CD14-positive monocyte (primary cell): ENCODE data around the gene PIK3AP1. TPM values are rescaled to one million over a fixed set of nuclear protein-coding genes. Genes with fewer than 3 reads are reported as not detected.

Experiments used
- polyA plus RNA-seq, 3 donors: library from polyadenylated mRNA; depleted of rRNA in 1 of 3; unstranded in 2 of 3; stranded (reverse) in 1 of 3; fragments of 300-500 nt in 2 of 3; fragments of >200 nt in 1 of 3; fragmentation: Illumina TruSeq in 2 of 3; gene quantifications; 1 replicate in 2 of 3; 2 replicates in 1 of 3; pipeline ENCODE4 v1.2.3, GENCODE V29; 2012 to 2021
- small RNA-seq: library from RNA; depleted of rRNA; stranded (forward); fragments of <200 nt; gene quantifications from one replicate; pipeline ENCODE3, GENCODE V24; 2012; ENCODE audit warnings: low read depth; ENCODE audit not compliant: insufficient read length

The PIK3AP1 gene
- polyA plus RNA-seq, 3 donors = 95.5 to 157 (median 112) TPM

Small RNA genes within 50 kb of the gene (small RNA-seq; reads per million reads assigned to genes)
- not detected for gene RNA5SP324
- gene RNU6-1274P = not detected

Other genes starting within 250 kb of the PIK3AP1 start
- gene TLL2, start 206.6 kb downstream of the PIK3AP1 start, polyA plus RNA-seq = not detected
- 10 to 100 TPM; 23.9 to 67.1 (median 59.9) TPM for gene TM9SF3, start 133.5 kb downstream of the PIK3AP1 start, polyA plus RNA-seq
- 10 to 100 TPM in 1 of 3 donors, 1 to 10 TPM in 2; 5.7 to 11.8 (median 10.0) TPM for gene LCOR, start 111.8 kb upstream of the PIK3AP1 start, polyA plus RNA-seq